MM.1S (cell line): Measurements from ENCODE around the gene ZNF512.

Source experiments
- DNase-seq: peaks from one replicate; pipeline ENCODE4 v3.0.0-alpha.2; 2015
- H2AFZ ChIP-seq: fragments of 300-600 bp; sonication (generic); 2 replicates; pipeline ENCODE4 v1.6.0; 2016; ENCODE audit warnings: antibody characterized with exemption, low read length
- H3F3A ChIP-seq: fragments of 300-600 bp; sonication (generic); 2 replicates; pipeline ENCODE4 v1.6.1; 2016; ENCODE audit warnings: mild to moderate bottlenecking, antibody characterized with exemption, low read length, moderate library complexity, mixed read lengths; ENCODE audit not compliant: insufficient read depth
- H3K27ac ChIP-seq: fragments of 300-600 bp; sonication (generic); 2 replicates; pipeline ENCODE4 v1.5.1; 2016; ENCODE audit warnings: mild to moderate bottlenecking, low read length
- H3K27me3 ChIP-seq: fragments of 300-600 bp; sonication (generic); replicated peaks from 2 replicates; pipeline ENCODE4 v1.6.0; 2016; ENCODE audit warnings: low read length; ENCODE audit not compliant: insufficient read depth
- H3K36me3 ChIP-seq: fragments of 300-600 bp; sonication (generic); replicated peaks from 2 replicates; pipeline ENCODE4 v1.6.1; 2016; ENCODE audit warnings: mild to moderate bottlenecking, low read length, mixed read lengths; ENCODE audit not compliant: insufficient read depth
- H3K4me1 ChIP-seq: fragments of 300-600 bp; sonication (generic); 2 replicates; pipeline ENCODE4 v1.6.1; 2016; ENCODE audit warnings: low read length, mixed read lengths
- H3K4me2 ChIP-seq: fragments of 300-600 bp; sonication (generic); 2 replicates; pipeline ENCODE4 v1.6.0; 2016; ENCODE audit warnings: low read depth, low read length
- H3K4me3 ChIP-seq: fragments of 300-600 bp; sonication (generic); 2 replicates; pipeline ENCODE4 v1.5.1; 2016; ENCODE audit warnings: low read length, mixed read lengths
- H3K79me2 ChIP-seq: fragments of 300-600 bp; sonication (generic); 2 replicates; pipeline ENCODE4 v1.6.1; 2016; ENCODE audit warnings: mixed run types, low read length, mixed read lengths
- H3K9ac ChIP-seq: fragments of 300-600 bp; sonication (generic); 2 replicates; pipeline ENCODE4 v1.6.1; 2016; ENCODE audit warnings: low read length, mixed read lengths
- H3K9me2 ChIP-seq: fragments of 300-600 bp; sonication (generic); replicated peaks from 2 replicates; pipeline ENCODE4 v1.6.1; 2016; ENCODE audit warnings: mild to moderate bottlenecking, low read length, mixed read lengths; ENCODE audit not compliant: insufficient read depth
- H3K9me3 ChIP-seq: fragments of 300-600 bp; sonication (generic); replicated peaks from 2 replicates; pipeline ENCODE4 v1.6.1; 2016; ENCODE audit warnings: mild to moderate bottlenecking, low read length, mixed read lengths; ENCODE audit not compliant: insufficient read depth
- H4K20me1 ChIP-seq: fragments of 300-600 bp; sonication (generic); 2 replicates; pipeline ENCODE4 v1.6.1; 2016; ENCODE audit warnings: mild to moderate bottlenecking, low read length, moderate library complexity, mixed read lengths; ENCODE audit not compliant: insufficient read depth
- CTCF ChIP-seq: fragments of 300-600 bp; sonication (generic); IDR thresholded peaks from 2 replicates; pipeline ENCODE4 v1.5.1; 2016; ENCODE audit warnings: antibody characterized with exemption, low read length, mixed read lengths
- EZH2 ChIP-seq: fragments of 300-600 bp; sonication (generic); optimal IDR thresholded peaks from 2 replicates; pipeline ENCODE3; 2017; ENCODE audit warnings: low read depth, mild to moderate bottlenecking, antibody characterized with exemption, low read length, mixed read lengths
- EZH2phosphoT487 ChIP-seq: fragments of 300-600 bp; sonication (generic); IDR thresholded peaks from 2 replicates; pipeline ENCODE4 v1.6.1; 2018; ENCODE audit warnings: antibody characterized with exemption, low read length

The ZNF512 gene

GRCh38 chr2:27544143-27544821 is 38.6 kb upstream of the ZNF512 start:
- H3K79me2 ChIP-seq = no peaks in the 10 kb centered on the region
- H3K4me1 ChIP-seq = no peaks in the 10 kb centered on the region
- no peaks in the 10 kb centered on the region for H3K36me3 ChIP-seq
- no peak overlapping the region for H3K27ac ChIP-seq
- no peaks in the 10 kb centered on the region for H3K9me2 ChIP-seq
- DNase-seq = no peak
- no peak overlapping the region for H3K4me3 ChIP-seq
- TF ChIP-seq EZH2phosphoT487 (no peak), CTCF (no peak), EZH2 (no peak)
- no peaks in the 10 kb centered on the region for H4K20me1 ChIP-seq
- no peak overlapping the region for H3K4me2 ChIP-seq
- no peak overlapping the region for H2AFZ ChIP-seq
- H3K27me3 ChIP-seq = no peaks in the 10 kb centered on the region
- H3K9me3 ChIP-seq = no peaks in the 10 kb centered on the region
- no peak overlapping the region for H3K9ac ChIP-seq
- H3F3A ChIP-seq = no peaks in the 10 kb centered on the region

GRCh38 chr2:27545348-27546141 is 37.3 kb upstream of the ZNF512 start:
- H3K9ac ChIP-seq = no peak overlapping the region
- no peak overlapping the region for H3K27ac ChIP-seq
- H3K79me2 ChIP-seq = no peaks in the 10 kb centered on the region
- TF ChIP-seq CTCF (no peak), EZH2 (no peak), EZH2phosphoT487 (no peak)
- no peaks in the 10 kb centered on the region for H3K27me3 ChIP-seq
- H3K4me2 ChIP-seq = no peak overlapping the region
- no peaks in the 10 kb centered on the region for H4K20me1 ChIP-seq
- H3F3A ChIP-seq = no peaks in the 10 kb centered on the region
- H3K9me2 ChIP-seq = no peaks in the 10 kb centered on the region
- DNase-seq = no peak
- no peak overlapping the region for H2AFZ ChIP-seq
- no peaks in the 10 kb centered on the region for H3K9me3 ChIP-seq
- H3K4me1 ChIP-seq = no peaks in the 10 kb centered on the region
- no peak overlapping the region for H3K4me3 ChIP-seq
- H3K36me3 ChIP-seq = no peaks in the 10 kb centered on the region

GRCh38 chr2:27549303-27549702 is 33.5 kb upstream of the ZNF512 start:
- Histone ChIP-seq H3K36me3 (no peaks in the 10 kb centered on the region), H3K4me2 (no peak overlapping the region), H3K27ac (no peak overlapping the region), H3K9ac (no peak overlapping the region), H3K27me3 (no peaks in the 10 kb centered on the region; the same call in 1 of the 2 replicates), H3K79me2 (no peaks in the 10 kb centered on the region), H3K4me1 (no peaks in the 10 kb centered on the region), H3K9me3 (no peaks in the 10 kb centered on the region), H2AFZ (no peak overlapping the region), H4K20me1 (no peaks in the 10 kb centered on the region), H3F3A (no peaks in the 10 kb centered on the region), H3K9me2 (no peaks in the 10 kb centered on the region), H3K4me3 (no peak overlapping the region)
- no peak for TF ChIP-seq EZH2
- TF ChIP-seq CTCF = no peak
- no peak for TF ChIP-seq EZH2phosphoT487
- DNase-seq = no peak
